Sciatic nerve (tissue), 2 donors: ENCODE measurements around the gene FAM47E. TPM values are rescaled to one million over a fixed set of nuclear protein-coding genes. Genes with fewer than 3 reads are reported as not detected.

Experiments
- ATAC-seq: fragments of 200-7000 bp; cut with Tn5 transposase; one replicate; pipeline ENCODE4 v1.9.1; 2020; ENCODE audit warnings: mild to moderate bottlenecking, moderate library complexity
- DNase-seq: peaks from one replicate; pipeline ENCODE4 v3.0.0-alpha.2; 2020; ENCODE audit warnings: low spot score
- intact Hi-C: fragments of 100-400 bp; cut with DNase I; formaldehyde crosslinking; loops from one replicate; pipeline ENCODE4 v1.14.2; 2022
- total RNA-seq: library from RNA; stranded (reverse); fragmentation: NEBNext Ultra II Directional; extraction: Animal tissue kit (Norgen Biotek cat#: 25700); gene quantifications from one replicate; pipeline ENCODE4 v1.2.1, GENCODE V29; 2021
- donor health status: DM: no; HTN: no; CAD: no.
- donor health status: DM: no; HTN: no; CAD: no.

The FAM47E gene, protein sequence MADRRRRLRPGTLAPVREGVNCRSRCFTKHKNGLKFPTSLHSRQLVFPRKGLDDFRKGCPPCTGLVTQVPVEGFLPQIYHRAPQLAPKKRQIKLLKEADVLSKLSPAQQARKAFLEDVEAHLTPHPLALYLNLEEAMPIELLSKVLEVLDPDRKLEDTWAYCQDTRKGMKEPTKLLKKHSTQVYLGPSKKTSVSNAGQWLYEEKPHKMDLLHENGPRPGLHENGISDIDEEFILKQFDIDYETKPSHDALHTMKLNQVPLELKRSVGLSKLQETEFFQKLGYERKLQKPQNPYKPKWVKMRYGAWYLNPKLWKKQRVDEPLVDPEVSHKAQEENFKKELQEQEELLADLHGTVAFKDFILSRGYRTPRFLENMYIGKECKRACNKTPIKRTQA
- total RNA-seq, result 2.5 TPM

GRCh38 chr4:76251441-76252270 lies at the start of gene FAM47E:
TSS of gene FAM47E (plus strand) at chr4:76251721. CDS start at chr4:76251747, 26 bp downstream.
- ATAC-seq, result peak; percentile 92
- peak; percentile 70 for DNase-seq
- intact Hi-C loops, result no loop called here

DNA sequence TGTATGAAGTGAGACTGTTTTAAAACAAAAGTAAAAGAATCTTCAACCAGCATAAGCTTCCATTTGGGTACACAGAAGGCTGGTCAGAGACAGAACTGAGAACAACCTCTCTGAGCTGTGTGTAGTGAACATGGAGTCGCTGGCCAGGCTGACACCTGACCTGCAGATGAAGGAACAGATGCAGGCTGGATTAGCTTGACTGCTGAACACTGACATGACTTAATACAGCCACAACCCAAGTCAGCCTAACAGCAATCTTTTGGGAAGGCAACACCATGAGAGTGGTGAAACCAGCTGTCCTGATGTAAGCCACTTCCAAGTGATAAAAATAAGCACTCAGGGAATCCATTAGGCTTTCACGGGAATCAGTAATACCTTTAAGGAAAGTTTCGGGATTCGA lies 48.0 kb upstream of the FAM47E start:
- no peak for DNase-seq
- ATAC-seq, result no peak
- intact Hi-C loops, result no loop called here

GRCh38 chr4:76204936-76205335 lies 46.6 kb upstream of the FAM47E start:
- intact Hi-C loops, result no loop called here
- ATAC-seq (no peak), DNase-seq (no peak)

GRCh38 chr4:76205476-76205875 lies 46.0 kb upstream of the FAM47E start:
- DNase-seq, result no peak
- intact Hi-C loops, result no loop called here
- no peak for ATAC-seq

DNA sequence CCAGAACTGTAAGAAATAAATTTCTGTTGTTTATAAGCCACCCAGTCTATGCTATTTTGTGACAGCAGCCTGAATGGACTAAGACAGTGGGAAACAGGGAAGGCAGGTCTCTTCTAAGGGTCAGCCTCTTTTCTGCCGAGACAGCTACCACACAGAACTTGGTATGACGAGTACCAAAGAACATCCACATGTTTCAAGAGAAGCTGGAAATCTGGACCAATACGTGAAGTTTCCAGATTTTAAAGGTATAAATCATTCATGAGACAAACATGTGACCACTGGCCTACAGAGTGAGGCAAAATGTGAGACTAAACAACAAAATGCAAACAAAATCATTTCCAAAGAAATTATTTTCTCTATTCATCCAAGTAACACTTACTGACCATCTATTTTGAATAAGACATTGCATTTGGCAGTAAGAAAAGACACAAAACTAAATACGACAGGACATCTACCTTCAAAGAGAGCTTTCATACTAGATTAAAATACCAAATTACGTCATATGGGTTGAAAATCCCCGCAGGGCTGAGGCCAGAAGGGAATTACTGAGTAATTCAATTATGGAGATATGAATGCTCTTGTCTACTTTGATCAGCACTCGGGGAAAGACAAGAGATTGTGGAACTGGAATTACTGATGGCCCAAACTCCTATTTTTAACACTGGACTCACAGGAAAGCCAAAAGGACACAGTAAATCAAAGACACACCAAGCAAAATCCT lies 45.1 kb upstream of the FAM47E start:
- ATAC-seq, result no peak
- no peak for DNase-seq
- intact Hi-C loops, result no loop called here

DNA sequence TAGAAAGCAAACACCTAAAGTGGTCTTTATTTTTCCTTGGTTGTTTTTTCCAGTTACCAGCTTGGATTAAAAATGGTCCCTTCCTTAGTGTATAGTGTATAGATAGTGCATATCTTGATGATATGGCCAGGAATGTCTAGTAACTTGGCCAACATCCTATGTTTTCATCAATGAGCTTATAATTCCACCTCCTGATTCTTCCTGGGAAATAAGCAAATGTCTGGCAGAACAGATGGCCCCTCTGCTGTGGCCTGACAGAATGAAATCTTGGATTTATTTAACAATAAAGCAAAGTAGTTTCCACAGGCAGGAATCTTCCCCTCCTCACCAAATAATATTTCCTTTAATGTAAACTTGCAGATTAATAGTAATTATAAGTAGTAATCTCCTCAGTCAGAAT lies 44.0 kb upstream of the FAM47E start:
- ATAC-seq (no peak), DNase-seq (no peak)
- intact Hi-C loops, result no loop called here

GRCh38 chr4:76208005-76208765 lies 43.3 kb upstream of the FAM47E start:
- intact Hi-C loops, result no loop called here
- peak; percentile 95 for ATAC-seq

DNA sequence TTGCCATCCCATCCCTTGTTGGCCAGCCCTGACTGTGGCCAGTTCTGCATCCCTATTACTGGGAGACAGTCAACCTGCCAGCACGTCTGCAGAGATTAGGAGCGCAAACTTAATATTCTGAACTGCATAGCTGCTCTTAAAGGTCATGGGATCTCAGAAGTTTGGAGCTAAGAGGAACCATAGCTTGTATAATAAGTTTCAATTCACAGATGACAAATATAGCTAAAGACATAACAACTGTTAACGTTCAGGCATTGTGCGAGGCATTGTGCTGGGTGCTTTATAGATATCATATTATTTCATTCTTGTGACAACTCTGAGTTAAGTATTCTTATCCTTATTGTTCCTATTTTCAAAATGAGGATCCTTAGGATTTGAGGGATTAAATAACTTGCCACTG lies 41.6 kb upstream of the FAM47E start:
- ATAC-seq (no peak), DNase-seq (no peak)
- intact Hi-C loops, result no loop called here

More at GRCh38 chr4:76208005-76208765, 43.3 kb upstream of the FAM47E start:
- DNase-seq, result peak; percentile 79

DNA sequence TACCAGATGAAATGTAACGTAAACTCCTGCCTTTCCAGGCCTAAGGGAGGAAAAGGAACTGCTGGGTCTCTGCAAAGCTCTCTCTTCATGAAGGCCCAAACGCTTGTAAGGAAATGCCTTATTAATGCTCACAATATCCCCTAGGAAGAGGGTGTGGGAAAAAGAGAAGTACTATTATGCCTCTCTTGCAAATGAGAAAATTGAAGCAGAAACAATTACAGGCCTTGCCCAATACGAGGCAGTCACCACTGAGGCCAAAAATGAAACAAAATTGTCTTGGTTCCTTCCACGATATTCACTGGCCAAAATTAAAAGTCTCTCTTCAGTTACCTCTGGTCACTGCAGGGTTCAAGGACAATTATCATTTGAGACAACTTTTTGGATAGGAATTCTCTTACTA lies 41.1 kb upstream of the FAM47E start:
- DNase-seq (no peak), ATAC-seq (no peak)
- intact Hi-C loops, result no loop called here

- ATAC-seq (no peak), DNase-seq (no peak)
- intact Hi-C loops, result no loop called here
These were observed 39.5 kb upstream of the FAM47E start for GRCh38 chr4:76211769-76212708.

DNA sequence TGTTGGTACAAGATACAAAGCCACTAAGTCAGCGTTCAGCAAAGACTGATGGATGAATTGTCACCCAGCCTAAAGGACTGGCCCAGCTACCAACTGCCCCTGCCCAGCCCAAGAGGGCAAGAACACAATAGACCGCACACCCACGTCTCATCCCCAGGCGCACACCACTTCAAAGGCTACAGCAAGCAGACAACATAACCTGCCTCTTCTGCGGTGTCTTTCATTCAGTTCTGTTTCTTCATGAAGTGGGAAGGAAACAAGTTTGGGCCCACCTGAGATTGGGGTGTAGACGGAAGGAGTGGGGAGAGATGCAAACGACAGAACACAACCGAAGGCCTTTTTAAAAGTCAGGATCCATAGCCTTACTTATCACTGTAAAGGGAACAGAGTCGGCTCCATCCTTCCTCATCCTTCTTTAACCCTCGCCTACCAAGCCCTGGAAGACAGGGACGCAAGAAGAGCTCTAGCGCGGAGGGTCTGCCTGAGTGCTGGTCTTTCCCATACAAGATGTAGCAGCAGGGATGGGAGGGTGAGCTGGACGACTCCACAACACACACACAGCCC lies 38.6 kb upstream of the FAM47E start:
- peak; percentile 40 for ATAC-seq

DNA sequence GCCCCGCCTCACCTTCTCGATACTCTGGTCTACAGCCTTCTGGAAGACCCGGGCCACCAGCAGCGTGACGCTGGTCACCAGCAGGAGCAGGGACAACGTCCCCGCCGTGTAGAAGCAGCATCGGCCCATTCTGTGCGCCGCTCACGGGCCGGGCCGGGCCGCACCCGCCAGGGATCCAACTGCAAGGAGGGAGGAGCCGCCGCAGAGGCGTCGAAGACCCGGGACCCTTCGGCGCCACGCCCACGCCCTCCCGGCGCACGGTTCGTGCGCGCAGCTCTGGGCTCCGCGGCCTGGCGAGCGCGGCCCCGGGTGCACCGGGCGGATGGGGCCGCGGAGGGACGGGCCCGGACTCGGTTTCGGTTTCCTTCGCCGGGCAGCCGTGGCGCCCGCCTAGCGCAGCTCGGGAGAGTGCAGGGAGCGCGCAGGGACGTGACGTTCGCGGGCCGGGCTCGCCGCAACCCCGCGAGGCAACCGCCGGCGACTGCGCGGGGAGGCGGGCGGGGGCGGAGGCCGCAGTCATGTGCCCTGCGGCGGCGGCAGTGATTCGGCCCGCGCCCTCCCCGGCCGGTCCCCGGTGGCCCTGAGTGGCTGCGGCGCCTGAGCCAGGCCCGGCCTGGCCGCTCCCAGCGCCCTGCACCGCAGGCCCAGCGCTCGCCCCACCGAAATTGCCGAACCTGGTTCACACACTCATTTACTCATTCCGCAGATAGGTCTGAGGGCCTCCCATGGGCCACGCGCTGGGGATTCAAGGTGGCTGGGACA lies 37.9 kb upstream of the FAM47E start, which contains the start of gene SCARB2:
Gene SCARB2 (minus strand): TSS at position 410 of the 762 bp plus-strand sequence. CDS start 281 bp downstream, at position 129.
- DNase-seq, result peak; percentile 91
- ATAC-seq, result peak; percentile 93
- intact Hi-C loops, result no loop called here

More for the DNA sequence above, 38.6 kb upstream of the FAM47E start:
- intact Hi-C loops, result no loop called here
- DNase-seq, result no peak

DNA sequence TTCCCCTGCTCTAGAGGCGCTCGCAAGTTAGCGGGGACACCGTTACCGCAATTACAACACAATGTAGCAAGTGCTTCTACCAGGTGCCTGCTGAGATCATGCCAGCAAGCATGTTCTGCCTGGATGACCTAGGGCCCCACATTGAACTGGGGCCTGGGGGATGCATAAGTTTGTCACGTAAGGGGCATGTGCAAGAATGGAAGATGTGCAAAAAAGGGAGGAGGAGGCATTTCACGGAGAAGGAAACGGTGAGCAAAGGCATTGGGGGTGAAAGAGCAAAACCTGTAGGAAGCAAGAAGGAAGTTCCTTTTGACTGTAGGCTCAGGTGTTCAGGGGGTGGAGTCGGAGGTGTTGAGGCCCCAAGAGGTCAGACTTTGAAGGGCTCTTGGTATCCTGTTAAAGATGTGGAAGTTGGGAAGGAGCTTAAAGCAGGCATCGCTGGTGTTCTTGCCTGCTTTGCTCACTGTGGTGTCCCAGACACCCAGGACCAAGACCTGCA lies 37.3 kb upstream of the FAM47E start:
- intact Hi-C loops, result no loop called here
- peak; percentile 3 for ATAC-seq
- no peak for DNase-seq

DNA sequence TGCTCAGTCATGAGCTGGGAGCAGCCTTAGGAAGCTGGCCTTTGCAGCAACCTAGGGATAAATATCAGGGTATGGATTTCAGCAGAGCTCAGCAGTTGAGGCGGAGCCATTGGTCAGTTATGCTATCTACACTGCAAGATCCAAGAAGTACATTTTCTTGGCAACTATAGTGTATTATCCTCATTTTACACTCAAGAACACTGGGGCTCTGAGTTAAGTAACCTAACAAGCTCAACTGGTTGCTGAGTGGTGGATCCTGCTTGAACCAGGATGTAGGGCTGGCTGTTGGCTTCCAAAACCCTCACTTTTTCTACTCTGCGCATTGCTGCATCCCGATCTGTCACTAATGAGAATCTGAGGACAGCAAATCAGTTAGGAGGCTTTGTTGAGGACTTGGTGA lies 36.4 kb upstream of the FAM47E start:
- ATAC-seq, result no peak
- intact Hi-C loops, result no loop called here
- no peak for DNase-seq

DNA sequence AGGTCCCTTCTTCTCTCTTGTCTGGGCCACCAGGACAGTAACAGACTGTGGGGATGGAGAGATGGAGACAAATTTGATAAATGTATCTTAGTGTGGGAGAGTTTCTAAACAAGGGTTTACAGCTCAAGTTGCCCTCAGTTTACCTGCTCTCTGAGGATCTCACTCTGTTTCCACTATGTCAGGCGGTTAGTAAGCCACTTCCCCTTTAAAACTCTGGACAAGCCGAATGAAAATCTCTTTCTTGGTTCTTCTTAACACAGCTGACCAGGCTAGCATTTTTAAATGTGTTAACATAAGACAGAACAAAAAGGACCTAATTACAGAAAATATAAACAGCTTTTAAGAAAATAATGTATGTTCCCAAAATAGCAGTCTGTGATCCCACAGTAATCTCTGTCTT lies 35.0 kb upstream of the FAM47E start:
- ATAC-seq (no peak), DNase-seq (no peak)
- intact Hi-C loops, result no loop called here

DNA sequence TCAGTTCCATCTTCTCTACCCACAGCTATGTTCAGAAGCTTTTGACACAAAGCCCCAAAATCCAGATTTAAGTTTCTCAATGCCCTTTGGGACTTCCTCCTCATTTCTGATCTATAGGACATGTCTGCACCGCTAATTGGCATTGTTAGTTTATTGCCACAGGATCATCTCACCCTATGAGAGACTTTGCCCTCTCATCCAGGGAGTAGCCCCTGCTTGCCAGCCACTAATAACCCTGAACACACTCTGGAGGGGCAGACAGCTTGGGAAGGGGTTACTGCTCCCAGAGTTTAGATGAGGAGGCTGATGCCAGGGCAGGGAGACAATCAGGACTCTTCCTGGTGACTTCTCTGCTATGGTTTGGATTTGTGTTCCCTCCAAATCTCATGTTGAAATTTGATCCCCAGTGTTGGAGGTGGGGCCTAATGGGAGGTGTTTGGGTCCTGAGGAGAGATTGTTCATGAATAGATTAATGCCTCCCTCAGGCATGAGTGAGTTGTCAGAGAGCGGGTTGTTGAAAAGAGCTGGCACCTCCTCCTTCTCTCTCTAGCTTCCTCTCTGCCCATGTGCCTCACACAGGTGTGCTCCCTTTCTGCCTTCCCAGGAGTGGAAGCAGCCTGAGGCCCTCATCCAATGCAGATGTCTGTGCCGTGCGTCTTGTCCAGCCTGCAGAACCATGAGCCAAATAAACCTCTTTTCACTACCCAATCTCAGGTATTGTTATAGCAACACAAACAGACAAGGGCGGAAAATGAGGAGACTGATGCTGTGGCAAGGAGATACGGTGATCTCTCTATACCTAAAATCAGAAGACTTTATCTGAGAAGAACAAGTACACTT lies 34.3 kb upstream of the FAM47E start:
- no peak for ATAC-seq
- intact Hi-C loops, result no loop called here

More for the DNA sequence above, 34.3 kb upstream of the FAM47E start:
- DNase-seq, result no peak
